Measurements from ENCODE around the gene ADAMTS9. TPM values are rescaled to one million over a fixed set of nuclear protein-coding genes. Genes with fewer than 3 reads are reported as not detected.

The ADAMTS9 gene
- total and polyA plus RNA-seq, 2 donors, result 20.7 to 120 TPM

GRCh38 chr3:64495781-64496334 lies 191.9 kb downstream of the ADAMTS9 start:
- no peak for DNase-seq (ENCODE audit: extremely low spot score)
- no peaks in the 10 kb centered on the region for H3K4me1 ChIP-seq (ENCODE audit: insufficient read depth)
- no peak overlapping the region for H3K27ac ChIP-seq (ENCODE audit: low read depth)
- 82% methylated on average over 2 of the region's 2 CpGs for WGBS
- no peaks in the 10 kb centered on the region for H3K36me3 ChIP-seq (ENCODE audit: insufficient read depth)
- no peak overlapping the region for H3K4me3 ChIP-seq (ENCODE audit: low read depth, low read length)

- H3K36me3 ChIP-seq (ENCODE audit: insufficient read depth), result no peaks in the 10 kb centered on the region
- DNase-seq (ENCODE audit: extremely low spot score), result no peak
- no peak overlapping the region for H3K4me3 ChIP-seq (ENCODE audit: low read depth, low read length)
- 52% methylated on average over 4 of the region's 4 CpGs for WGBS
- no peak overlapping the region for H3K27ac ChIP-seq (ENCODE audit: low read depth)
- H3K4me1 ChIP-seq (ENCODE audit: insufficient read depth), result no peaks in the 10 kb centered on the region
Measured at GRCh38 chr3:64495121-64495780, 192.5 kb downstream of the ADAMTS9 start.

GRCh38 chr3:64494526-64494925 lies 193.3 kb downstream of the ADAMTS9 start:
- WGBS, result 76% methylated on average over 2 of the region's 2 CpGs

GRCh38 chr3:64493149-64493548 lies 194.7 kb downstream of the ADAMTS9 start:
- Histone ChIP-seq H3K36me3 (ENCODE audit: insufficient read depth) (no peaks in the 10 kb centered on the region), H3K27ac (ENCODE audit: low read depth) (no peak overlapping the region), H3K4me1 (ENCODE audit: insufficient read depth) (no peaks in the 10 kb centered on the region), H3K4me3 (ENCODE audit: low read depth, low read length) (no peak overlapping the region)
- WGBS, result 68% methylated on average over 2 of the region's 2 CpGs
- no peak for DNase-seq (ENCODE audit: extremely low spot score)

More at GRCh38 chr3:64494526-64494925, 193.3 kb downstream of the ADAMTS9 start:
- H3K27ac ChIP-seq (ENCODE audit: low read depth), result no peak overlapping the region
- no peak overlapping the region for H3K4me3 ChIP-seq (ENCODE audit: low read depth, low read length)
- H3K36me3 ChIP-seq (ENCODE audit: insufficient read depth), result no peaks in the 10 kb centered on the region
- no peak for DNase-seq (ENCODE audit: extremely low spot score)
- no peaks in the 10 kb centered on the region for H3K4me1 ChIP-seq (ENCODE audit: insufficient read depth)

- 87% methylated on average over 3 of the region's 3 CpGs for WGBS
- DNase-seq (ENCODE audit: extremely low spot score), result no peak
- H3K4me3 ChIP-seq (ENCODE audit: low read depth, low read length), result no peak overlapping the region
- H3K4me1 ChIP-seq (ENCODE audit: insufficient read depth), result no peaks in the 10 kb centered on the region
- H3K36me3 ChIP-seq (ENCODE audit: insufficient read depth), result no peaks in the 10 kb centered on the region
- H3K27ac ChIP-seq (ENCODE audit: low read depth), result no peak overlapping the region
Measured at GRCh38 chr3:64491843-64492242, 196.0 kb downstream of the ADAMTS9 start.

- H3K4me1 ChIP-seq (ENCODE audit: insufficient read depth), result no peaks in the 10 kb centered on the region
- 77% methylated on average over 6 of the region's 6 CpGs for WGBS
- H3K27ac ChIP-seq (ENCODE audit: low read depth), result no peak overlapping the region
- H3K36me3 ChIP-seq (ENCODE audit: insufficient read depth), result no peaks in the 10 kb centered on the region
- DNase-seq (ENCODE audit: extremely low spot score), result no peak
- H3K4me3 ChIP-seq (ENCODE audit: low read depth, low read length), result no peak overlapping the region
Measured at GRCh38 chr3:64490180-64490724, 197.5 kb downstream of the ADAMTS9 start.

- H3K4me3 ChIP-seq (ENCODE audit: low read depth, low read length), result no peak overlapping the region
- H3K36me3 ChIP-seq (ENCODE audit: insufficient read depth), result no peaks in the 10 kb centered on the region
- 35% methylated on average over 23 of the region's 23 CpGs for WGBS
Measured at GRCh38 chr3:64489361-64490044, 198.3 kb downstream of the ADAMTS9 start.

GRCh38 chr3:64488939-64489338 lies 198.9 kb downstream of the ADAMTS9 start:
- WGBS, result 38% methylated on average over 5 of the region's 5 CpGs
- Histone ChIP-seq H3K27ac (ENCODE audit: low read depth) (no peak overlapping the region), H3K4me3 (ENCODE audit: low read depth, low read length) (no peak overlapping the region), H3K36me3 (ENCODE audit: insufficient read depth) (no peaks in the 10 kb centered on the region), H3K4me1 (ENCODE audit: insufficient read depth) (no peaks in the 10 kb centered on the region)
- no peak for DNase-seq (ENCODE audit: extremely low spot score)

More at GRCh38 chr3:64489361-64490044, 198.3 kb downstream of the ADAMTS9 start:
- Histone ChIP-seq H3K4me1 (ENCODE audit: insufficient read depth) (no peaks in the 10 kb centered on the region), H3K27ac (ENCODE audit: low read depth) (no peak overlapping the region)
- DNase-seq (ENCODE audit: extremely low spot score), result no peak

GRCh38 chr3:64484289-64484992 lies 203.4 kb downstream of the ADAMTS9 start:
- H3K4me3 ChIP-seq (ENCODE audit: low read depth, low read length), result no peak overlapping the region
- H3K36me3 ChIP-seq (ENCODE audit: insufficient read depth), result no peaks in the 10 kb centered on the region
- H3K27ac ChIP-seq (ENCODE audit: low read depth), result no peak overlapping the region
- no peaks in the 10 kb centered on the region for H3K4me1 ChIP-seq (ENCODE audit: insufficient read depth)
- DNase-seq (ENCODE audit: extremely low spot score), result peak; percentile 79
- WGBS, result 24% methylated on average over 4 of the region's 4 CpGs

- Histone ChIP-seq H3K4me3 (ENCODE audit: low read depth, low read length) (no peak overlapping the region), H3K27ac (ENCODE audit: low read depth) (no peak overlapping the region), H3K4me1 (ENCODE audit: insufficient read depth) (no peaks in the 10 kb centered on the region), H3K36me3 (ENCODE audit: insufficient read depth) (no peaks in the 10 kb centered on the region)
- no peak for DNase-seq (ENCODE audit: extremely low spot score)
- 92% methylated on average over 2 of the region's 2 CpGs for WGBS
Measured at GRCh38 chr3:64483467-64483866, 204.3 kb downstream of the ADAMTS9 start.

GRCh38 chr3:64475037-64475436 lies 212.8 kb downstream of the ADAMTS9 start:
- H3K36me3 ChIP-seq (ENCODE audit: insufficient read depth), result no peaks in the 10 kb centered on the region
- DNase-seq (ENCODE audit: extremely low spot score), result no peak
- no peak overlapping the region for H3K4me3 ChIP-seq (ENCODE audit: low read depth, low read length)
- H3K4me1 ChIP-seq (ENCODE audit: insufficient read depth), result no peaks in the 10 kb centered on the region
- 97% methylated on average over 1 of the region's 1 CpG for WGBS
- no peak overlapping the region for H3K27ac ChIP-seq (ENCODE audit: low read depth)

GRCh38 chr3:64473466-64473865 lies 214.3 kb downstream of the ADAMTS9 start:
- 85% methylated on average over 1 of the region's 1 CpG for WGBS
- no peak overlapping the region for H3K27ac ChIP-seq (ENCODE audit: low read depth)
- H3K4me1 ChIP-seq (ENCODE audit: insufficient read depth), result no peaks in the 10 kb centered on the region
- DNase-seq (ENCODE audit: extremely low spot score), result no peak
- no peak overlapping the region for H3K4me3 ChIP-seq (ENCODE audit: low read depth, low read length)
- H3K36me3 ChIP-seq (ENCODE audit: insufficient read depth), result no peaks in the 10 kb centered on the region

- no peak for DNase-seq (ENCODE audit: extremely low spot score)
- no peak overlapping the region for H3K27ac ChIP-seq (ENCODE audit: low read depth)
- no peaks in the 10 kb centered on the region for H3K36me3 ChIP-seq (ENCODE audit: insufficient read depth)
- WGBS, result 85% methylated on average over 5 of the region's 5 CpGs
- no peaks in the 10 kb centered on the region for H3K4me1 ChIP-seq (ENCODE audit: insufficient read depth)
- H3K4me3 ChIP-seq (ENCODE audit: low read depth, low read length), result no peak overlapping the region
Measured at GRCh38 chr3:64470436-64470835, 217.4 kb downstream of the ADAMTS9 start.

Data from urinary bladder (tissue), 4 donors.